Body of pancreas (tissue), 4 donors: Measurements from ENCODE around the gene ZXDC. TPM values are rescaled to one million over a fixed set of nuclear protein-coding genes. Genes with fewer than 3 reads are reported as not detected.
A peak's percentile ranks its signal among the peaks of the same experiment; 100 is the strongest.

Experiments
- ATAC-seq: fragments of 150-250 bp; one replicate; pipeline ENCODE4 v1.9.1; 2016
- DNase-seq, 4 donors: peaks; one replicate each; pipeline ENCODE4 v3.0.0-alpha.2; 2019
- H3K27ac ChIP-seq, 4 donors: fragments of 200-600 bp; sonication (generic); 1 replicate in 3 of 4; 2 replicates in 1 of 4; pipeline versions ENCODE4 v1.5.1 to v1.6.1; 2016 to 2019; ENCODE audit warnings: mild to moderate bottlenecking in 1 of 4, mixed read lengths in 1 of 4, moderate library complexity in 1 of 4
- H3K27me3 ChIP-seq, 2 donors: fragments of 200-600 bp; sonication (generic); one replicate each; pipeline ENCODE4 v1.6.0; 2016; ENCODE audit warnings: mild to moderate bottlenecking in 1 of 2
- H3K36me3 ChIP-seq, 2 donors: fragments of 200-600 bp; sonication (generic); replicated peaks in 1 of 2; 2 replicates each; pipeline ENCODE4 v1.5.1; 2016; ENCODE audit warnings: low read depth in 2 of 2; ENCODE audit not compliant: insufficient read depth in 1 of 2
- H3K4me1 ChIP-seq: fragments of 200-600 bp; sonication (generic); one replicate; pipeline ENCODE4 v1.6.0; 2016
- H3K4me3 ChIP-seq, 2 donors: fragments of 200-600 bp; sonication (generic); 1 replicate in 1 of 2; 2 replicates in 1 of 2; pipeline ENCODE4 v1.5.1; 2016 to 2019
- H3K9me3 ChIP-seq, 3 donors: fragments of 200-600 bp; sonication (generic); 1 replicate in 2 of 3; 2 replicates in 1 of 3; pipeline ENCODE4 v1.5.1; 2016
- POLR2A ChIP-seq, 3 donors: fragments of 450-650 bp; IDR thresholded peaks; one replicate each; pipeline ENCODE4 v1.6.1; 2016; ENCODE audit warnings: antibody characterized with exemption in 3 of 3, mild to moderate bottlenecking in 2 of 3
- WGBS, 2 donors: methylation state at CpG; one replicate each; pipeline ENCODE4 v1.1.5; 2017; 5-methylcytosine and 5-hydroxymethylcytosine counted together
- intact Hi-C: fragments of 100-400 bp; cut with DNase I; formaldehyde crosslinking; loops from one replicate; pipeline ENCODE4 v1.15.1; 2023
- total RNA-seq, 2 donors: library from RNA; depleted of rRNA; stranded (reverse); fragments of >200 nt; gene quantifications; one replicate each; pipeline ENCODE4 v1.1.0, GENCODE V29; 2016
- TF ChIP-seq, protein P1 (sequence below), 7 experiments: fragments of 450-650 bp in 4 of 7; fragments of 200-600 bp in 3 of 7; sonication (generic) in 3 of 7; IDR thresholded peaks; one replicate each; pipeline ENCODE4 v1.5.1; 2016 to 2019; ENCODE audit warnings: antibody characterized with exemption in 7 of 7

ZXDC gene
- total RNA-seq, 2 donors from 2014 or later: 33.9 to 39.4 TPM

DNA sequence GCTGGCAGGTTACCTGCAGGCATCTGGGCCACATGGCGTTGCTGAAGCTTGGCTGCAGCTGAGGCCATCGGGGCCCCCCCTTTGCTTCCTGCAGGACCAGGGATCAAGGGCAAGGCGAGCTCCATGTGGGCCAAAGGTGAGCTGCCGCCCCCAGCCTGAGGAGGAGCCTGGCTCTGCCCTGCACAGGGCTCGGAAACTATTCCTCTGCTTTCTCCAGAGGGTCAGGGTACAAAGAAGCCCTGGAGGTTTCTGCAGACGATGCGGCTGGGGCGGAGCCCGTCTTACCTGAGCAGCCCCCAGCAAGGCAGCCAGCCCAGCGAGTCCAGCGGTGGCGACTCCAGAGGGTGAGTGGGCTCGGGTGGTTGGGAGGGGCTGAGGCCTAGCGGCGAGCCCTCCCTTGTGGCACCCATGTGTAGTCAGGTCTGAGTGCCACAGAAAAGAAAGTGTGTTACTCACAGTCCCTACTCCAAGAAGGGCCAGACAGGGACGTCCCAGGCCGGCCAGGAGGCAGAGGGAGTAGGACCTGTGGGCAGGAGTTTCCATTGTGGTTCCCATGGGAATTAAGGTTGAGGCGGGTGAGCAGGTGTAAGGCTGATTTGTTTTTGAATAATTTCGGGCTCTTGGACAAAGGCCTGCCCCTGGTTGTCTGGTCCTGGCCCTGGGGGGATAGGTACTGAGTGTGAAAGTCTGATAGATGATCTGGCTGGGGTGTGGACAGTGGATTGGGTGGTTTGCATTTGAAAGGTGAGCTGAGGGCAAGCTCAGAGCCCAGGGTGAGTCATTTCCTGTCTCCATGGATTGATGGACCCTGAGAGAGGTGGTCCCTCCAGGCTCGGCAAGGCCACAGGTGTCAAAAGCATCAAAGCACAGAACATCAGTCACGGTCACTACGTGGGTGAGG lies 55.6 kb downstream of the ZXDC start:
- no peak overlapping the region for H3K27ac ChIP-seq
- 81 to 83% methylated on average over 17 to 22 of the region's 22 CpGs for WGBS, 2 donors
- H3K36me3 ChIP-seq: no peaks in the 10 kb centered on the region
- peaks cover 15% of the 10 kb centered on the region for H3K4me1 ChIP-seq
- TF ChIP-seq POLR2A (IDR thresholded peaks at IDR 0.05): no peak
- TF ChIP-seq, protein P1, sequence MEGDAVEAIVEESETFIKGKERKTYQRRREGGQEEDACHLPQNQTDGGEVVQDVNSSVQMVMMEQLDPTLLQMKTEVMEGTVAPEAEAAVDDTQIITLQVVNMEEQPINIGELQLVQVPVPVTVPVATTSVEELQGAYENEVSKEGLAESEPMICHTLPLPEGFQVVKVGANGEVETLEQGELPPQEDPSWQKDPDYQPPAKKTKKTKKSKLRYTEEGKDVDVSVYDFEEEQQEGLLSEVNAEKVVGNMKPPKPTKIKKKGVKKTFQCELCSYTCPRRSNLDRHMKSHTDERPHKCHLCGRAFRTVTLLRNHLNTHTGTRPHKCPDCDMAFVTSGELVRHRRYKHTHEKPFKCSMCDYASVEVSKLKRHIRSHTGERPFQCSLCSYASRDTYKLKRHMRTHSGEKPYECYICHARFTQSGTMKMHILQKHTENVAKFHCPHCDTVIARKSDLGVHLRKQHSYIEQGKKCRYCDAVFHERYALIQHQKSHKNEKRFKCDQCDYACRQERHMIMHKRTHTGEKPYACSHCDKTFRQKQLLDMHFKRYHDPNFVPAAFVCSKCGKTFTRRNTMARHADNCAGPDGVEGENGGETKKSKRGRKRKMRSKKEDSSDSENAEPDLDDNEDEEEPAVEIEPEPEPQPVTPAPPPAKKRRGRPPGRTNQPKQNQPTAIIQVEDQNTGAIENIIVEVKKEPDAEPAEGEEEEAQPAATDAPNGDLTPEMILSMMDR (IDR thresholded peaks at IDR 0.05): no peak
- H3K9me3 ChIP-seq: no peaks in the 10 kb centered on the region
- ATAC-seq: no peak
- no peak for DNase-seq
- no peak overlapping the region for H3K4me3 ChIP-seq
- intact Hi-C loops: no loop called here
- no peaks in the 10 kb centered on the region for H3K27me3 ChIP-seq

DNA sequence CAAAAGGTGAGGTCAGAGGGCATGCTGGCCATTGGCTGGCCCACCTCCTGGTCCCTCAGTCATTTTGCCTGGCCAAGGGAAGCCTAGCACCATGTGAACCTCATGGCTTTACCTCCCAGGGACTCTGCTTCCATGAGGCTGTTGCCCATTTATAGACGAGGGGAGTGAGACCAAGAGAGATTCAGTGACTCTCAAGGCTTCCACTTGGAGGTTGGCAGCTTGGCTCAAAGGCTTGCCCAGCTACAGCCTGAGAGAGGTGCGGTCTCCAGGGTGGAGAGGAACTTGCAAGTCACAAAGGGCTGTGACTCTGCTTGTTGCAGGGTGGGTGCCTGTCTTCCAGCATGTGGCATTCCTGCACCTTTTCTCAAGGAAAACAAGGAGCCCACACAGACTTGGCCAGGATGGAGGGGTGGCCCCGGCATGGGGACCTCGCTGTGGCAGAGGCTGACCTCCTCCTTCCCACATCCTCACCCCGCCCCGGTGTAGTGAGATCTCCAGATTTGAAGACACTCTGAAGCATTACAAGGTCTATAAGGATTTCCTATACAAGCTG lies 56.5 kb downstream of the ZXDC start:
- WGBS, 2 donors: 89% methylated on average over 6 of the region's 6 CpGs
- no peaks in the 10 kb centered on the region for H3K27me3 ChIP-seq
- DNase-seq: no peak

DNA sequence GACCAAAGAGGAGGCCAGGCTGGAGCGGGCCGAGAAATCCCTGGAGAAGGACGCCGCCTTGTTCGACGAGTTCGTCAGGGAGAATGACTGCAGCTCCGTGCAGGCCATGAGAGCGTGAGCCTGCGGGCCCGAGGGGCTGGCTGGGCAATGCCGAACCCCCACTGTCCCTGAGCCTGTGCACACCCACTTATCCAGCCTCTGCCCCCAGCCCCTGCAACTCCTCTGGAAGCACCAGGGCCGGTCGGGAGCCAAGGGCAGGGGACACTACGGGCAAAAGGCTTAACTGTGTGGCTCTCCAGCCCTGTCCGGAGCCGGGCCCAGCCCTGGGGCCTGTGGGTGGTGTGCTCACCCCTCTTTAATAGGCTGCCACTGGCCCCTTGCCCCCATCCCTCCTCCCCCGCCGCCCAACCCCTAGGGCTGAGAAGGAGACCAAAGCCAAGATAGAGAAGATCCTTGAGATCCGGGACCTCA lies 57.0 kb downstream of the ZXDC start:
- no peak for DNase-seq
- H3K4me3 ChIP-seq: no peak overlapping the region
- H3K9me3 ChIP-seq: no peaks in the 10 kb centered on the region
- intact Hi-C loops: no loop called here
- TF ChIP-seq POLR2A (IDR thresholded peaks at IDR 0.05): no peak
- peaks cover 15% of the 10 kb centered on the region for H3K4me1 ChIP-seq
- no peak overlapping the region for H3K27ac ChIP-seq
- H3K27me3 ChIP-seq: no peaks in the 10 kb centered on the region
- no peak for ATAC-seq
- 84 to 91% methylated on average over 14 to 19 of the region's 20 CpGs for WGBS, 2 donors
- H3K36me3 ChIP-seq: no peaks in the 10 kb centered on the region

More for the DNA sequence above, 56.5 kb downstream of the ZXDC start:
- Histone ChIP-seq H3K27ac (no peak overlapping the region), H3K4me3 (no peak overlapping the region), H3K4me1 (peaks cover 15% of the 10 kb centered on the region), H3K9me3 (no peaks in the 10 kb centered on the region), H3K36me3 (no peaks in the 10 kb centered on the region)
- ATAC-seq: no peak
- intact Hi-C loops: no loop called here
- no peak for TF ChIP-seq POLR2A (IDR thresholded peaks at IDR 0.05)
- TF ChIP-seq, protein P1 (IDR thresholded peaks at IDR 0.05): no peak

DNA sequence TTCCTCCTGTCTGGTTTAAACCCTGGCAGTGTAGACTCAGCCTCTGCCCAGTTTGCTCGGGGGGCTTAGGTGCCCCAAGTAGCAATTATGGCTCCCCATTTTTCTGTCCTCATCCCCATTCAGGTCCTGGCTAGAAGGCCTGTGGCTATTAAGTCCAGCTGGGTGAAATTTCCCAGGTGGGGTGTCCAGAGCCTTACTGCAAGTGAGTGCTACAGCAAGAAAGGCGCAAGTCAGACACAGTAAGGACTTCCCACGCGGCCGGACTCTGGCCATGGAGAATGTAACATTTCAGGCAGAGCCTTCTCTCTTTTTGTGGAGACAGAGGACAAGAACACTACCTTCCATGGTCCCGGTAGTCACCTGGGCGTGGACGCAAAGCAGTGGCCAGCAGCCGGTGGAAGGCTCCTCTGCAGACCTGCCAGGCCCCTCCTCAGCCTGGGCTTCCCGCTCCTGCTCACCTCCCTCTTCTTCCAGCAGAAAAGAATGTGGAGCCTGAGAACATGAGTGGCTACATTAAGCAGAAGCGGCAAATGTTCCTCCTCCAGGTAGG lies 57.6 kb downstream of the ZXDC start:
- H3K27ac ChIP-seq: no peak overlapping the region
- H3K4me1 ChIP-seq: peaks cover 15% of the 10 kb centered on the region
- intact Hi-C loops: no loop called here
- TF ChIP-seq, protein P1 (IDR thresholded peaks at IDR 0.05): no peak
- TF ChIP-seq POLR2A (IDR thresholded peaks at IDR 0.05): no peak
- H3K36me3 ChIP-seq: no peaks in the 10 kb centered on the region
- WGBS, 2 donors: 86 to 96% methylated on average over 11 of the region's 11 CpGs
- no peaks in the 10 kb centered on the region for H3K9me3 ChIP-seq
- no peak overlapping the region for H3K4me3 ChIP-seq
- DNase-seq: no peak
- ATAC-seq: no peak
- H3K27me3 ChIP-seq: no peaks in the 10 kb centered on the region

DNA sequence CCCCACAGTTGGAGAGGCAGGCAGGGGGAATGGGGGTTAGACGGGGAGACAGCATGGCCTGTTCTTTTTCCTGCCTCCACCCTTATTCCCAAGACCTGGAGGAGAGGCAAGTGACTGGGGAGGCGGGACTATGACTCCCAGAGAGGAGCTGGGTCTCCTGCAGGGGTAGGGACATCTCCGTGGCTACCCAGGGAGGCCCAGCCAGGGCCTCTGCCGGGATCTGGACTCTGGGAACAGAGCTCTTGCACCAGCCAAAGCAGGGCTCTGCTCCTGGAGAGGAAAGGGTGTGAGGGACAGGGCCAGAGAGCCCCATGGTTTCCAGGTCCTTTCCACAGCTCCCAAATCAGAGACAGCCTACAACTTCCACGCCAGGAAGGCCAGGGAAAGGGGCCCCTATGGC lies 58.2 kb downstream of the ZXDC start:
- Histone ChIP-seq H3K4me3 (no peak overlapping the region), H3K36me3 (no peaks in the 10 kb centered on the region), H3K4me1 (peaks cover 15% of the 10 kb centered on the region), H3K27me3 (no peaks in the 10 kb centered on the region), H3K9me3 (no peaks in the 10 kb centered on the region), H3K27ac (peak overlapping the region; percentile 6 to 65 (median 32))
- no peak for ATAC-seq
- WGBS, 2 donors: 68 to 79% methylated on average over 5 of the region's 5 CpGs
- TF ChIP-seq, protein P1 (IDR thresholded peaks at IDR 0.05): no peak
- no peak for TF ChIP-seq POLR2A (IDR thresholded peaks at IDR 0.05)
- DNase-seq: no peak
- intact Hi-C loops: no loop called here
